Upper lobe of left lung (tissue), 6 donors: ENCODE results near the gene TXNRD2. TPM values are rescaled to one million over a fixed set of nuclear protein-coding genes. Genes with fewer than 3 reads are reported as not detected.

Source experiments
- ATAC-seq, 2 donors: fragments of 200-7000 bp; cut with Tn5 transposase; one replicate each; pipeline ENCODE4 v1.9.1; 2022; ENCODE audit warnings: mild to moderate bottlenecking in 2 of 2, moderate library complexity in 2 of 2; ENCODE audit not compliant: low FRiP score in 2 of 2
- DNase-seq, 2 donors: peaks; one replicate each; pipeline ENCODE4 v3.0.0-alpha.2; 2019 to 2020
- H3K27ac ChIP-seq, 4 donors: fragments of 200-600 bp; sonication (generic); one replicate each; pipeline ENCODE4 v1.5.1; 2016 to 2019
- H3K27me3 ChIP-seq, 4 donors: fragments of 200-600 bp; sonication (generic); one replicate each; pipeline ENCODE4 v1.5.1; 2017 to 2019
- H3K36me3 ChIP-seq, 4 donors: fragments of 200-600 bp; sonication (generic); one replicate each; pipeline ENCODE4 v1.5.1; 2016 to 2019
- H3K4me1 ChIP-seq, 4 donors: fragments of 200-600 bp; sonication (generic); one replicate each; pipeline ENCODE4 v1.5.1; 2018 to 2019
- H3K4me3 ChIP-seq, 4 donors: fragments of 200-600 bp; sonication (generic); one replicate each; pipeline ENCODE4 v1.5.1; 2017 to 2019; ENCODE audit warnings: mild to moderate bottlenecking in 2 of 4, moderate library complexity in 1 of 4
- H3K9me3 ChIP-seq, 4 donors: fragments of 200-600 bp; sonication (generic); one replicate each; pipeline ENCODE4 v1.5.1; 2018 to 2019
- EP300 ChIP-seq, 4 donors: sonication (generic); formaldehyde crosslinking; IDR thresholded peaks; one replicate each; pipeline ENCODE4 v1.5.1; 2017; ENCODE audit warnings: antibody characterized with exemption in 4 of 4, control low read depth in 2 of 4
- POLR2A ChIP-seq, 4 donors: fragments of 450-650 bp; IDR thresholded peaks; one replicate each; pipeline ENCODE4 v1.5.1; 2016 to 2017; ENCODE audit warnings: antibody characterized with exemption in 4 of 4, mild to moderate bottlenecking in 2 of 4
- POLR2AphosphoS5 ChIP-seq, 2 donors: sonication (generic); formaldehyde crosslinking; IDR thresholded peaks; one replicate each; pipeline ENCODE4 v1.5.1; 2017; ENCODE audit warnings: antibody characterized with exemption in 2 of 2
- WGBS, 2 donors: methylation state at CpG; one replicate each; pipeline ENCODE4 v1.1.5; 2017 to 2018; 5-methylcytosine and 5-hydroxymethylcytosine counted together
- total RNA-seq, 6 donors: library from RNA; depleted of rRNA in 4 of 6; stranded (reverse); fragments of >200 nt in 4 of 6; gene quantifications; one replicate each; pipeline versions ENCODE4 v1.1.0 to v1.2.1, GENCODE V29; 2016 to 2021
- TF ChIP-seq, protein P1 (sequence below), 6 experiments: fragments of 450-650 bp in 4 of 6; fragments of 200-600 bp in 2 of 6; sonication (generic) in 2 of 6; IDR thresholded peaks; one replicate each; pipeline ENCODE4 v1.5.1; 2016 to 2019; ENCODE audit warnings: antibody characterized with exemption in 6 of 6
- donor health status: DM: no; HTN: no; CAD: no; lungs with moderate emphysema.
- donor health status: DM: no; HTN: yes; CAD: no; lungs with severe emphysema.

TXNRD2 gene
- total RNA-seq, 6 donors from 2014 or later, result 29.6 to 78.6 (median 49.3) TPM

DNA sequence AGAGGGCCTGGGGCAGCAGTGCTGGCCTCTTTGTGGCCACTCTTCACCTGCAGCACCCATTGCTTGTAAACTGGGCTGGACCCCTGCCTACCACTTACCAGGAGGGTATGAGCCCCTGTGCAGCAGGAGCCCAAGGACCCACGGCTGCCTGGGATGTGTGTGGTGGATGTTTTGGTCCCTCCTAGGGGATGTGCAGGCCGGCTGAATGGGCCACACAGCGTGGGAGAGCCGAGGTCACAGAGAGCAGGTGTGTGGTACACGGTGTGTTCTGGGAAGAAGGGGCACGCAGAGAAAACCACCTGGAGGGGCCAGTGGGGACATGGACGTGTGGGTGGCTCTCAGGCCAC, 67.7 kb downstream of the TXNRD2 start:
- peak overlapping the region in 3 of 4 donors; percentile 32 to 47 (median 42) for H3K27ac ChIP-seq
- H3K36me3 ChIP-seq, result peaks cover 0 to 10% (median 0%) of the 10 kb centered on the region in 4 donors
- ATAC-seq (no peak), DNase-seq (peak in 1 of 2 donors; percentile 16)
- no peak overlapping the region for H3K4me3 ChIP-seq
- H3K27me3 ChIP-seq, result no peaks in the 10 kb centered on the region
- TF ChIP-seq EP300 (IDR thresholded peaks at IDR 0.05), result no peak
- no peak for TF ChIP-seq POLR2A (IDR thresholded peaks at IDR 0.05)
- TF ChIP-seq, protein P1, sequence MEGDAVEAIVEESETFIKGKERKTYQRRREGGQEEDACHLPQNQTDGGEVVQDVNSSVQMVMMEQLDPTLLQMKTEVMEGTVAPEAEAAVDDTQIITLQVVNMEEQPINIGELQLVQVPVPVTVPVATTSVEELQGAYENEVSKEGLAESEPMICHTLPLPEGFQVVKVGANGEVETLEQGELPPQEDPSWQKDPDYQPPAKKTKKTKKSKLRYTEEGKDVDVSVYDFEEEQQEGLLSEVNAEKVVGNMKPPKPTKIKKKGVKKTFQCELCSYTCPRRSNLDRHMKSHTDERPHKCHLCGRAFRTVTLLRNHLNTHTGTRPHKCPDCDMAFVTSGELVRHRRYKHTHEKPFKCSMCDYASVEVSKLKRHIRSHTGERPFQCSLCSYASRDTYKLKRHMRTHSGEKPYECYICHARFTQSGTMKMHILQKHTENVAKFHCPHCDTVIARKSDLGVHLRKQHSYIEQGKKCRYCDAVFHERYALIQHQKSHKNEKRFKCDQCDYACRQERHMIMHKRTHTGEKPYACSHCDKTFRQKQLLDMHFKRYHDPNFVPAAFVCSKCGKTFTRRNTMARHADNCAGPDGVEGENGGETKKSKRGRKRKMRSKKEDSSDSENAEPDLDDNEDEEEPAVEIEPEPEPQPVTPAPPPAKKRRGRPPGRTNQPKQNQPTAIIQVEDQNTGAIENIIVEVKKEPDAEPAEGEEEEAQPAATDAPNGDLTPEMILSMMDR (IDR thresholded peaks at IDR 0.05), result no peak
- TF ChIP-seq POLR2AphosphoS5 (IDR thresholded peaks at IDR 0.05), result no peak
- H3K9me3 ChIP-seq, result no peaks in the 10 kb centered on the region
- WGBS, 2 donors, result 76 to 78% methylated on average over 5 to 7 of the region's 7 CpGs
- peaks cover 27 to 43% (median 29%) of the 10 kb centered on the region in 4 donors for H3K4me1 ChIP-seq

DNA sequence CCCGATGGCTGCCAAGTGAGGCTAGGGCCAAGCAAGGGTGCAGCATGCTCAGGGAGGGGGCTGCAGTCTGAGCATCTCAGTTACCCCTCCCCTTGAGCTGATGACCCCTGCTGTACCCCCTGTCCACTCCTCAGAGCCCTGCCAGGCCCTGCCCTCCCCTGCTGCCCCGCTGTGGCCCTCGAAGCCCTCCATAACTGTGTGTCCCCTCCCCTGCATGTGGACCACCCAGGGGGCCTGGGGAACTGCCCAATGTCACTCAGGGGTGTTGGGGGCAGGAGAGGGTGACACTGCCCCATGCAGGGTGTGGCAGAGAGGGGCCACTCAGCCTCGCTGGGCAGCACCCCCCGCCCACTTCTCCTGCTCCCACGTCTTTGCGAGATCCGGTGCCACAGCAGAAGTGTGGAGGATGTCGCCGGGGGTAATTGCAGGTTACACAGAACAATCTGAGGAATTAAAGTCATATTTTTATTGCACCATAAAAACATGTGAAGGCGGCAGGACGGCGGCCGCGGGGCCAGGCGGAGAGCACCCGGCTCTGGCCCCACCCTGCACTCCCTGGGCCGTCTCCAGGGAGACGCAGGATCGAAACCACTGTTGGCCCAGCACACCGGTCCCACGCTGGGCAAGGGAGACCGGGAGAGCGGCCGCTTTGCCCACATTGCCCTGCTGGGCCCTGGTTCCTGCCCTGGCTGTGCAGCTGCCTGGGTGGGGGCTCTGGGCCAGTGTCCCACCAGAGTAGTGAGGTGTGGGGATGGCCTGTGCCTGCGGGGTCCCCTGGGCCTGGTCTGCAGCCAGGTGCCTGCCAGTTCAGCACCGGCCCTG, 68.3 kb downstream of the TXNRD2 start:
- Histone ChIP-seq H3K4me1 (peaks cover 27 to 43% (median 29%) of the 10 kb centered on the region in 4 donors), H3K36me3 (peaks cover 0 to 7% (median 0%) of the 10 kb centered on the region in 4 donors), H3K27ac (peak overlapping the region in 3 of 4 donors; percentile 32 to 47 (median 42)), H3K27me3 (no peaks in the 10 kb centered on the region), H3K9me3 (no peaks in the 10 kb centered on the region), H3K4me3 (no peak overlapping the region)
- peak; percentile 19 to 83 for DNase-seq
- TF ChIP-seq EP300 (IDR thresholded peaks at IDR 0.05) (no peak), POLR2A (IDR thresholded peaks at IDR 0.05) (no peak), POLR2AphosphoS5 (IDR thresholded peaks at IDR 0.05) (no peak)
- TF ChIP-seq, protein P1 (IDR thresholded peaks at IDR 0.05), result no peak
- ATAC-seq, result no peak
- 54 to 89% methylated on average over 16 to 24 of the region's 27 CpGs for WGBS, 2 donors

DNA sequence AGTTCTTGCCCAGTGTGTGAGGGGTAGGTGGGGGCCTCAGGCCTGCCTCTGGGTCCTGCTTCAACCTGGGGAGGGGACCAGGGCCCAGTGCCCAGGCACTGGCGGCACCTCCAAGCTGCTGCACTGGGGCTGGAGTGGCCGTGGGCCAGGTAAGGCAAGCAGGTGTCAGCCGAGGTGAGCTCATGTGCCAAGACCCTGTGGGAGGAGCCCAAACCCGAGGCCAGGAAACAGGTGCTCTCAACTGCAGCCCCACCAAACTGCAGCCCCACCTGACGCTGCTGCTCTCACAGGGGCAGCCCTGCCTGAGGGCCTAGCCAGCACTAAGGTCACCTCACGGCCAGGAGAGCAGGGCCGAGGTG, 68.9 kb downstream of the TXNRD2 start:
- peaks cover 27 to 43% (median 29%) of the 10 kb centered on the region in 4 donors for H3K4me1 ChIP-seq
- DNase-seq (peak; percentile 17 to 69), ATAC-seq (no peak)
- H3K27me3 ChIP-seq, result no peaks in the 10 kb centered on the region
- TF ChIP-seq EP300 (IDR thresholded peaks at IDR 0.05), result no peak
- TF ChIP-seq, protein P1 (IDR thresholded peaks at IDR 0.05), result no peak
- no peak for TF ChIP-seq POLR2A (IDR thresholded peaks at IDR 0.05)
- TF ChIP-seq POLR2AphosphoS5 (IDR thresholded peaks at IDR 0.05), result no peak
- no peak overlapping the region for H3K4me3 ChIP-seq
- 80 to 83% methylated on average over 2 of the region's 7 CpGs for WGBS, 2 donors
- H3K27ac ChIP-seq, result no peak overlapping the region
- no peaks in the 10 kb centered on the region for H3K9me3 ChIP-seq
- peaks cover 0 to 1% (median 0%) of the 10 kb centered on the region in 4 donors for H3K36me3 ChIP-seq

DNA sequence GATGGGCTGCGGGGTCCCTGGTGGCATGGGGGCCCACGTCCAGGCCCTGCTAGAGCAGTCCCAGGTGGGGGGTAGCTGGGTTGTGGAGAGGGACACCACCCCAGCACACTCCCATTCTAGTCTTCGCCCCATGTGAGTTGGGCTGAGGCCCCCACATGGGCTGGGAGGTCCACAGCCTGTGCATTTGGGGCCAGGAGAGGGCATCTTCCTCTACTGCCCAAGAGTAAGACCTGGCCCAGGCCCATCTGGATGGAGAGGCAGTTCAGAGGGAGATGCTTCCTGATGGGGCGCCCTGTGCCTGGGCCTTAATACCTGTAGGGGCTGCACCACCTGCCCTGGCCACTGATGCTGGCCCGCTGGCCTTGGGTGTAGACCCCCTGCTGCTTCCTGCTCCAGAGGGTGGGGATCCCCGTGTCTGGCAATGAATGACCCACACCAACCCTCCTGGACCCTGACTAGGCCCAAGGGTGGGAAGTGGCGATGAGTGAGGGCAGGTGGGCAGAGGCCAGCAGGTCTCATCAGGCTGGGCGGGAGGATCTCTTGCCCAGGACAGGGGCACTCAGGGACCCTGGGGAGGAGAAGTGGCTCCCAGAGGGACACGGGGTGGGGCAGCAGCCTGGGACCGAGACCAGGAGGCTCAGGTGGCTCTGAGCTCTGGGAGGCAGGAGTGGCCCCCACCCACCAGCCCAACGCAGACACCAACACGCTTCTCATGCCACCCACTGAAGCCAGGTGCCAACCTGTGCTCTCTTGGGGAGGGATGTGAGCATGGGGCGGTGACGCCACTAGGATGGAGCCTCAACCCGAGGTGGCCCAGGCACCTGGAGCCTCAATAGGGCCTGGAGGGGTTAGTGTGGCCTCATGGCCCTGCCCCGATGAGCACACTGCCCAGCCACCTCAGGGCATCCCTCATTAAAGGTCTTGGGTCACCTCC, 69.5 kb downstream of the TXNRD2 start:
- Histone ChIP-seq H3K4me1 (peaks cover 27 to 43% (median 29%) of the 10 kb centered on the region in 4 donors), H3K27me3 (no peaks in the 10 kb centered on the region), H3K4me3 (no peak overlapping the region), H3K36me3 (no peaks in the 10 kb centered on the region), H3K9me3 (no peaks in the 10 kb centered on the region), H3K27ac (no peak overlapping the region)
- ATAC-seq (no peak), DNase-seq (no peak)
- TF ChIP-seq POLR2A (IDR thresholded peaks at IDR 0.05) (no peak), EP300 (IDR thresholded peaks at IDR 0.05) (no peak), POLR2AphosphoS5 (IDR thresholded peaks at IDR 0.05) (no peak)
- TF ChIP-seq, protein P1 (IDR thresholded peaks at IDR 0.05), result no peak
- WGBS, 2 donors, result 90 to 93% methylated on average over 3 to 14 of the region's 16 CpGs
